ENCODE measurements around the gene OR51B5. TPM values are rescaled to one million over a fixed set of nuclear protein-coding genes. Genes with fewer than 3 reads are reported as not detected.

The OR51B5 gene
- polyA plus RNA-seq, 1 donor from 2014 or later: not detected

DNA sequence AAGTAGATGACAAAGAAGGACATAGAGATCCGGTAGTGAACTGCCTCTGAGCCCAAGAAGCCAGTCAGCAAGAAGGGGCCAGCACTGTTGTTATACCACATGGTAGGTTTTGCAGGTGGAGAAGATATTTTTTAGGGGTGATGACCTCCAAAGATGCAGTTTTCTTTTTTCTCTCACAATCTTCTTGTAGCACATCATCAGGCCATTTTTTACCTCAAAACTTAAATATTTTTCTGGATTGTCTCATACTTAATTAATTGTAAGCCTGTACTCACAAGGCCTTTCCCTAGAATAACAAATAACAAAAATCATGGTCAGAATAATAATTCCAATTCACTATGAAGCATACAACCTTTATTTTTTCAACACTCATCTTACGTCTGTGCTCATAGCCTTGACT is 41.5 kb downstream of the OR51B5 start, which contains the start of gene OR51B4:
OR51B4 (minus strand) TSS at position 101 of the 400 bp plus-strand sequence; CDS start at position 101, 0 bp downstream.
- Histone ChIP-seq H3K36me3 (ENCODE audit: insufficient read depth, low read length) (no peaks in the 10 kb centered on the region), H3K9me3 (ENCODE audit: low read length) (no peaks in the 10 kb centered on the region), H3F3A (ENCODE audit: insufficient read depth, low read length, poor library complexity, severe bottlenecking) (no peaks in the 10 kb centered on the region), H3K27ac (ENCODE audit: low read length) (no peak within 1 kb of the TSS), H4K20me1 (ENCODE audit: insufficient read depth) (no peaks in the 10 kb centered on the region), H3K4me3 (ENCODE audit: low read length) (no peak within 1 kb of the TSS), H3K9me2 (ENCODE audit: insufficient read depth, low read length) (no peaks in the 10 kb centered on the region), H3K79me2 (replicated peaks; ENCODE audit: insufficient read depth, low read length) (no peaks in the 10 kb centered on the region), H3K4me2 (ENCODE audit: low read length) (no peak within 1 kb of the TSS), H3K9ac (ENCODE audit: low read length) (no peak within 1 kb of the TSS), H2AFZ (ENCODE audit: low read depth, low read length) (no peak within 1 kb of the TSS), H3K27me3 (ENCODE audit: insufficient read depth, low read depth, low read length) (no peaks in the 10 kb centered on the region)
- TF ChIP-seq TAF1 (IDR thresholded peaks at IDR 0.05; ENCODE audit: low read depth): no peak
- TF ChIP-seq RAD21 (conservative IDR thresholded peaks at IDR 0.05): no peak
- no peak for TF ChIP-seq EZH2 (IDR thresholded peaks at IDR 0.05; ENCODE audit: borderline replicate concordance, insufficient read depth, low read length, poor library complexity, severe bottlenecking)
- TF ChIP-seq, protein P1, sequence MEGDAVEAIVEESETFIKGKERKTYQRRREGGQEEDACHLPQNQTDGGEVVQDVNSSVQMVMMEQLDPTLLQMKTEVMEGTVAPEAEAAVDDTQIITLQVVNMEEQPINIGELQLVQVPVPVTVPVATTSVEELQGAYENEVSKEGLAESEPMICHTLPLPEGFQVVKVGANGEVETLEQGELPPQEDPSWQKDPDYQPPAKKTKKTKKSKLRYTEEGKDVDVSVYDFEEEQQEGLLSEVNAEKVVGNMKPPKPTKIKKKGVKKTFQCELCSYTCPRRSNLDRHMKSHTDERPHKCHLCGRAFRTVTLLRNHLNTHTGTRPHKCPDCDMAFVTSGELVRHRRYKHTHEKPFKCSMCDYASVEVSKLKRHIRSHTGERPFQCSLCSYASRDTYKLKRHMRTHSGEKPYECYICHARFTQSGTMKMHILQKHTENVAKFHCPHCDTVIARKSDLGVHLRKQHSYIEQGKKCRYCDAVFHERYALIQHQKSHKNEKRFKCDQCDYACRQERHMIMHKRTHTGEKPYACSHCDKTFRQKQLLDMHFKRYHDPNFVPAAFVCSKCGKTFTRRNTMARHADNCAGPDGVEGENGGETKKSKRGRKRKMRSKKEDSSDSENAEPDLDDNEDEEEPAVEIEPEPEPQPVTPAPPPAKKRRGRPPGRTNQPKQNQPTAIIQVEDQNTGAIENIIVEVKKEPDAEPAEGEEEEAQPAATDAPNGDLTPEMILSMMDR (IDR thresholded peaks at IDR 0.05; ENCODE audit: poor library complexity, severe bottlenecking): no peak
- TF ChIP-seq, protein P2, sequence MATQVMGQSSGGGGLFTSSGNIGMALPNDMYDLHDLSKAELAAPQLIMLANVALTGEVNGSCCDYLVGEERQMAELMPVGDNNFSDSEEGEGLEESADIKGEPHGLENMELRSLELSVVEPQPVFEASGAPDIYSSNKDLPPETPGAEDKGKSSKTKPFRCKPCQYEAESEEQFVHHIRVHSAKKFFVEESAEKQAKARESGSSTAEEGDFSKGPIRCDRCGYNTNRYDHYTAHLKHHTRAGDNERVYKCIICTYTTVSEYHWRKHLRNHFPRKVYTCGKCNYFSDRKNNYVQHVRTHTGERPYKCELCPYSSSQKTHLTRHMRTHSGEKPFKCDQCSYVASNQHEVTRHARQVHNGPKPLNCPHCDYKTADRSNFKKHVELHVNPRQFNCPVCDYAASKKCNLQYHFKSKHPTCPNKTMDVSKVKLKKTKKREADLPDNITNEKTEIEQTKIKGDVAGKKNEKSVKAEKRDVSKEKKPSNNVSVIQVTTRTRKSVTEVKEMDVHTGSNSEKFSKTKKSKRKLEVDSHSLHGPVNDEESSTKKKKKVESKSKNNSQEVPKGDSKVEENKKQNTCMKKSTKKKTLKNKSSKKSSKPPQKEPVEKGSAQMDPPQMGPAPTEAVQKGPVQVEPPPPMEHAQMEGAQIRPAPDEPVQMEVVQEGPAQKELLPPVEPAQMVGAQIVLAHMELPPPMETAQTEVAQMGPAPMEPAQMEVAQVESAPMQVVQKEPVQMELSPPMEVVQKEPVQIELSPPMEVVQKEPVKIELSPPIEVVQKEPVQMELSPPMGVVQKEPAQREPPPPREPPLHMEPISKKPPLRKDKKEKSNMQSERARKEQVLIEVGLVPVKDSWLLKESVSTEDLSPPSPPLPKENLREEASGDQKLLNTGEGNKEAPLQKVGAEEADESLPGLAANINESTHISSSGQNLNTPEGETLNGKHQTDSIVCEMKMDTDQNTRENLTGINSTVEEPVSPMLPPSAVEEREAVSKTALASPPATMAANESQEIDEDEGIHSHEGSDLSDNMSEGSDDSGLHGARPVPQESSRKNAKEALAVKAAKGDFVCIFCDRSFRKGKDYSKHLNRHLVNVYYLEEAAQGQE (IDR thresholded peaks at IDR 0.05; ENCODE audit: borderline replicate concordance): no peak
- no peak for TF ChIP-seq MXI1 (conservative IDR thresholded peaks at IDR 0.05; ENCODE audit: poor library complexity, severe bottlenecking)
- TF ChIP-seq SMC3 (conservative IDR thresholded peaks at IDR 0.05; ENCODE audit: poor library complexity): no peak
- no peak for TF ChIP-seq POLR2AphosphoS5 (IDR thresholded peaks at IDR 0.05)
- no peak for TF ChIP-seq EP300 (conservative IDR thresholded peaks at IDR 0.05; ENCODE audit: poor library complexity, severe bottlenecking)

DNA sequence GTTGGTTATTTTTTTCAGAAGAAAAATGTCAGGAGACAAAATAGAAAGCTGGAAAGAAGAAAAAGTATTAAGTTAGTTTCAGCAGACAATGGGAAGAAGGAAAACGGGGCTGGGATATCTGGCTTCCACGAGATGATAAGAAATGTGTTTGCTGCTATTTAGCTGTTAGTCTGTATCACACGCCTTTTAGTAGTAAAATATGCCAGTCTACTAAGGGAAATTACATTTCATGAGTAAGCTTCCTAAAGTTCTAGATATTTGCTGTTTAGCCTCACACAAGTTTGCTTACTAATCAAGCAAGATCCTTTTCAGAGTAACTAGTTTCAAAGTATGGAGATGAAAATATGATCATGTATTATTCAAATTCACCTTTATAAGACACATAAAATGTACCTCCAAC is 43.1 kb downstream of the OR51B5 start:
- no peak overlapping the region for H2AFZ ChIP-seq (ENCODE audit: low read depth, low read length)
- H3K9me2 ChIP-seq (ENCODE audit: insufficient read depth, low read length): no peaks in the 10 kb centered on the region
- H3K36me3 ChIP-seq (ENCODE audit: insufficient read depth, low read length): no peaks in the 10 kb centered on the region
- no peak overlapping the region for H3K4me2 ChIP-seq (ENCODE audit: low read length)
- no peak overlapping the region for H3K27ac ChIP-seq (ENCODE audit: low read length)
- no peak overlapping the region for H3K4me3 ChIP-seq (ENCODE audit: low read length)
- TF ChIP-seq RAD21 (conservative IDR thresholded peaks at IDR 0.05) (no peak), TAF1 (IDR thresholded peaks at IDR 0.05; ENCODE audit: low read depth) (no peak), SMC3 (conservative IDR thresholded peaks at IDR 0.05; ENCODE audit: poor library complexity) (no peak), MXI1 (conservative IDR thresholded peaks at IDR 0.05; ENCODE audit: poor library complexity, severe bottlenecking) (no peak)
- H3F3A ChIP-seq (ENCODE audit: insufficient read depth, low read length, poor library complexity, severe bottlenecking): no peaks in the 10 kb centered on the region
- no peaks in the 10 kb centered on the region for H3K79me2 ChIP-seq (replicated peaks; ENCODE audit: insufficient read depth, low read length)
- no peaks in the 10 kb centered on the region for H4K20me1 ChIP-seq (ENCODE audit: insufficient read depth)
- H3K27me3 ChIP-seq (ENCODE audit: insufficient read depth, low read depth, low read length): no peaks in the 10 kb centered on the region
- H3K9me3 ChIP-seq (ENCODE audit: low read length): no peaks in the 10 kb centered on the region
- H3K9ac ChIP-seq (ENCODE audit: low read length): no peak overlapping the region

Data from neural cell (in vitro differentiated cells).